Sigmoid colon (tissue), 7 donors: ENCODE data around the gene DIO3. TPM values are rescaled to one million over a fixed set of nuclear protein-coding genes. Genes with fewer than 3 reads are reported as not detected.

Experiments
- DNase-seq: peaks from one replicate; pipeline ENCODE4 v3.0.0-alpha.2; 2019
- H3K27ac ChIP-seq, 4 donors: fragments of 200-600 bp; sonication (generic); one replicate each; pipeline ENCODE4 v1.5.1; 2016 to 2019; ENCODE audit warnings: mild to moderate bottlenecking in 1 of 4
- H3K27me3 ChIP-seq, 3 donors: fragments of 200-600 bp; sonication (generic); one replicate each; pipeline ENCODE4 v1.5.1; 2019; ENCODE audit warnings: mild to moderate bottlenecking in 1 of 3
- H3K36me3 ChIP-seq, 4 donors: fragments of 200-600 bp; sonication (generic); one replicate each; pipeline ENCODE4 v1.5.1; 2016 to 2019
- H3K4me1 ChIP-seq, 4 donors: fragments of 200-600 bp; sonication (generic); one replicate each; pipeline ENCODE4 v1.5.1; 2017 to 2019
- H3K4me3 ChIP-seq, 4 donors: fragments of 200-600 bp; sonication (generic); one replicate each; pipeline ENCODE4 v1.5.1; 2017 to 2019; ENCODE audit warnings: mild to moderate bottlenecking in 2 of 4, moderate library complexity in 1 of 4
- H3K9me3 ChIP-seq, 4 donors: fragments of 200-600 bp in 3 of 4; sonication (generic) in 3 of 4; one replicate each; pipeline versions ENCODE4 v1.5.1 to v1.6.1; 2013 to 2019
- EP300 ChIP-seq, 4 donors: sonication (generic); formaldehyde crosslinking; IDR thresholded peaks; one replicate each; pipeline ENCODE4 v1.6.1; 2017; ENCODE audit warnings: antibody characterized with exemption in 4 of 4
- POLR2A ChIP-seq, 2 donors: fragments of 450-650 bp; IDR thresholded peaks; one replicate each; pipeline ENCODE4 v1.6.1; 2016; ENCODE audit warnings: antibody characterized with exemption in 2 of 2, mild to moderate bottlenecking in 2 of 2, moderate library complexity in 2 of 2
- POLR2AphosphoS5 ChIP-seq, 4 donors: sonication (generic); formaldehyde crosslinking; IDR thresholded peaks; one replicate each; pipeline ENCODE4 v1.6.1; 2017; ENCODE audit warnings: antibody characterized with exemption in 4 of 4
- WGBS, 2 donors: extraction: QIAGEN DNeasy Blood & Tissue Kit; methylation state at CpG; one replicate each; pipeline ENCODE4 v1.1.7; 2013; 5-methylcytosine and 5-hydroxymethylcytosine counted together
- intact Hi-C: fragments of 100-400 bp; cut with DNase I; formaldehyde crosslinking; loops from one replicate; pipeline ENCODE4 v1.15.1; 2023
- polyA plus RNA-seq, 3 donors: library from polyadenylated mRNA; stranded (reverse); fragments of 200-250 nt; gene quantifications; one replicate each; pipeline ENCODE4 v1.2.3, GENCODE V29; 2013
- total RNA-seq, 4 donors: library from RNA; depleted of rRNA; stranded (reverse); fragments of >200 nt; gene quantifications; one replicate each; pipeline ENCODE4 v1.1.0, GENCODE V29; 2016
- TF ChIP-seq, protein P1 (sequence below), 4 experiments: fragments of 450-650 bp in 3 of 4; fragments of 200-600 bp in 1 of 4; IDR thresholded peaks; one replicate each; pipeline ENCODE4 v1.5.1; 2016 to 2019; ENCODE audit warnings: antibody characterized with exemption in 4 of 4, mild to moderate bottlenecking in 3 of 4, moderate library complexity in 2 of 4
- donor health status: healthy with polysubstance abuse.
- donor health status: Bipolar disorder and iron deficiency.
- donor health status: healthy.

Gene DIO3
- total and polyA plus RNA-seq, 7 donors = 0.23 to 6.0 (median 2.4) TPM

DNA sequence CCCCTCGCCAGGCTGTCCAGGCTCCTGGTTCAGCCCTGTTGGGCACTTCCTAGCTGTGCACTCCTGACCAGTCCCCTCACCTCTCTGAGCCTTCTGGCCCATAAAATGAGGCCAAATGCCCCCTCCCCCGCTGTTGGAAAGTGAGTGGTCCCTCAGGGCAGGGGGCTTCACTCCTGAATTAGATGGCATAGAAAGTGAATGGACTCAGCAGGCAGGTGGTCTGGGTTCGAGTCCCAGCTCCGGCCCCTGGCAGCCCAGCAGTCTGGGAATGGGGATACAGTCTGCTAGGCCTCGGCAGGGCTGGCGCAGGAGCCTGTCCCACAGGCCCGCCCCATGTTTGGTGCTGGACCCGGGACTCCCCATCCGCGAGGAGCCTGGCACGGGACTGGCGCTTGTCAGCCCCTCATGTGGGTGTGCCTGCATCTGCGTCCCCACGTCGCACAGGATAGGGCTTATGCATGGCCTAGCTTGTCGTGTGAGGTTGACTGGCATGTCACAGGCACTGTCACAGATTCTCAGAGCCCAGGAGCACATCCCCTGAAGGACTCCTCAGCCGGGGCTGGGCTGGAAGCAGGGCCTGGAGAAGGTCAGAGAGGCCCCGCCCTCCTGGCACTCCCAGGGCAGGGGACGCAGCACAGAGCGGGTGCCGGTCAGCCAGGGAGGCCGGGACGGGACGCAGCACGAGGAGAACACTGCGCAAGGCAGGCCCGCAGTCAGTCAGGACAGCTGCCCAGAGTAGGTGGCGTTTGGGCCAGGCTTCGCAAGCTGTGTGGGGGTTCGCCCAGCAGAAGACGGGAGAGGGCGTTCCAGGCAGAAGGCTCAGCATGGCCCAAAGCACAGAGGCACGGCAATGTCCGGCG, 40.5 kb downstream of the DIO3 start:
- Histone ChIP-seq H3K27ac (no peak overlapping the region), H3K27me3 (peaks cover 0 to 7% (median 0%) of the 10 kb centered on the region in 3 donors), H3K9me3 (no peaks in the 10 kb centered on the region), H3K36me3 (no peaks in the 10 kb centered on the region), H3K4me1 (no peaks in the 10 kb centered on the region), H3K4me3 (no peak overlapping the region)
- 83 to 90% methylated on average over 35 of the region's 35 CpGs for WGBS, 2 donors
- TF ChIP-seq POLR2A (IDR thresholded peaks at IDR 0.05) (no peak), POLR2AphosphoS5 (IDR thresholded peaks at IDR 0.05) (no peak), EP300 (IDR thresholded peaks at IDR 0.05) (no peak)
- TF ChIP-seq, protein P1, sequence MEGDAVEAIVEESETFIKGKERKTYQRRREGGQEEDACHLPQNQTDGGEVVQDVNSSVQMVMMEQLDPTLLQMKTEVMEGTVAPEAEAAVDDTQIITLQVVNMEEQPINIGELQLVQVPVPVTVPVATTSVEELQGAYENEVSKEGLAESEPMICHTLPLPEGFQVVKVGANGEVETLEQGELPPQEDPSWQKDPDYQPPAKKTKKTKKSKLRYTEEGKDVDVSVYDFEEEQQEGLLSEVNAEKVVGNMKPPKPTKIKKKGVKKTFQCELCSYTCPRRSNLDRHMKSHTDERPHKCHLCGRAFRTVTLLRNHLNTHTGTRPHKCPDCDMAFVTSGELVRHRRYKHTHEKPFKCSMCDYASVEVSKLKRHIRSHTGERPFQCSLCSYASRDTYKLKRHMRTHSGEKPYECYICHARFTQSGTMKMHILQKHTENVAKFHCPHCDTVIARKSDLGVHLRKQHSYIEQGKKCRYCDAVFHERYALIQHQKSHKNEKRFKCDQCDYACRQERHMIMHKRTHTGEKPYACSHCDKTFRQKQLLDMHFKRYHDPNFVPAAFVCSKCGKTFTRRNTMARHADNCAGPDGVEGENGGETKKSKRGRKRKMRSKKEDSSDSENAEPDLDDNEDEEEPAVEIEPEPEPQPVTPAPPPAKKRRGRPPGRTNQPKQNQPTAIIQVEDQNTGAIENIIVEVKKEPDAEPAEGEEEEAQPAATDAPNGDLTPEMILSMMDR (IDR thresholded peaks at IDR 0.05) = no peak
- intact Hi-C loops = no loop called here
- no peak for DNase-seq

DNA sequence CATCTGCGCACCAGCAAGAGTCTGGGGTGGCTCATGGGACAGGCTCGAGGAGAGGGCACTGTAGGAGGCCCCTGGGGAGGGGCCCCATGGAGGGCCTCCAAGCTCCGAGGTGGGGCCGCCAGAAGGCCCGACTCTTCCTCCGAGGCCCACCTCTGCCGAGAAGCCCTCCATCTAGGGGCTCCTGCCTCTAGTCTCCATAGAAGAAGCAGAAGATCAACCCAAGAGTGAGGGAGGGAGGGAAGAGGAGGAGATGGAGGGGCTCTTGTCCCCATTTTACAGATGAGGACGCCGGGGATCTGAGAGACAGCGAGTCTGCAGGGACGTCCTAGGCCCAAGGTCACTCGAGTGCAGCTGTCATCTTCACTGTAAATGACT, 41.2 kb downstream of the DIO3 start:
- Histone ChIP-seq H3K9me3 (no peaks in the 10 kb centered on the region), H3K4me3 (no peak overlapping the region), H3K27ac (no peak overlapping the region), H3K4me1 (no peaks in the 10 kb centered on the region), H3K36me3 (no peaks in the 10 kb centered on the region), H3K27me3 (peaks cover 0 to 7% (median 0%) of the 10 kb centered on the region in 3 donors)
- 91% methylated on average over 12 of the region's 12 CpGs for WGBS, 2 donors
- intact Hi-C loops = no loop called here
- no peak for TF ChIP-seq EP300 (IDR thresholded peaks at IDR 0.05)
- TF ChIP-seq POLR2AphosphoS5 (IDR thresholded peaks at IDR 0.05) = no peak
- no peak for TF ChIP-seq POLR2A (IDR thresholded peaks at IDR 0.05)
- DNase-seq = no peak

DNA sequence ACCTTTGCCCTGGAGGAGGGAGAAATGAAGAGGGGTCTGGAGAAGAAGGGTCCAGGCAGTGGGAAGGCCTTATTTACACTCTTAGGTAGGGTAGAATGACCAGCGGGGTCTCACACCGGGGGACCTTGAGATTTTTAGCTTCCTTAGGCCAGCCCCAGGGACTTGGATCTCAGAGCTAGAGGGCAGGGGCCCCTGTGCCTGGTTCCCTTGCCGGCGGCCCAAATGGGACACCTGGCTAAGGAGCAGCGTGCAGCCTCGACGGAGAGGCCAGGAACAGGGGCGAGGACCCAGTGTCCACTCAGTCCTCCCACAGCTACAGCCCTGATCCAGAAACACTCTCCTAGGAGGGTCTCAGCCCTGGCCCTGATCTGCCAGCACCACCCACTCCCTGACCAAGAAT, 41.8 kb downstream of the DIO3 start:
- Histone ChIP-seq H3K4me3 (no peak overlapping the region), H3K4me1 (no peaks in the 10 kb centered on the region), H3K36me3 (no peaks in the 10 kb centered on the region), H3K9me3 (no peaks in the 10 kb centered on the region), H3K27ac (no peak overlapping the region), H3K27me3 (peaks cover 0 to 9% (median 0%) of the 10 kb centered on the region in 3 donors)
- no peak for TF ChIP-seq EP300 (IDR thresholded peaks at IDR 0.05)
- no peak for TF ChIP-seq POLR2A (IDR thresholded peaks at IDR 0.05)
- no peak for TF ChIP-seq POLR2AphosphoS5 (IDR thresholded peaks at IDR 0.05)
- TF ChIP-seq, protein P1 (IDR thresholded peaks at IDR 0.05) = no peak
- intact Hi-C loops = no loop called here
- DNase-seq = no peak
- 93% methylated on average over 8 of the region's 8 CpGs for WGBS, 2 donors

DNA sequence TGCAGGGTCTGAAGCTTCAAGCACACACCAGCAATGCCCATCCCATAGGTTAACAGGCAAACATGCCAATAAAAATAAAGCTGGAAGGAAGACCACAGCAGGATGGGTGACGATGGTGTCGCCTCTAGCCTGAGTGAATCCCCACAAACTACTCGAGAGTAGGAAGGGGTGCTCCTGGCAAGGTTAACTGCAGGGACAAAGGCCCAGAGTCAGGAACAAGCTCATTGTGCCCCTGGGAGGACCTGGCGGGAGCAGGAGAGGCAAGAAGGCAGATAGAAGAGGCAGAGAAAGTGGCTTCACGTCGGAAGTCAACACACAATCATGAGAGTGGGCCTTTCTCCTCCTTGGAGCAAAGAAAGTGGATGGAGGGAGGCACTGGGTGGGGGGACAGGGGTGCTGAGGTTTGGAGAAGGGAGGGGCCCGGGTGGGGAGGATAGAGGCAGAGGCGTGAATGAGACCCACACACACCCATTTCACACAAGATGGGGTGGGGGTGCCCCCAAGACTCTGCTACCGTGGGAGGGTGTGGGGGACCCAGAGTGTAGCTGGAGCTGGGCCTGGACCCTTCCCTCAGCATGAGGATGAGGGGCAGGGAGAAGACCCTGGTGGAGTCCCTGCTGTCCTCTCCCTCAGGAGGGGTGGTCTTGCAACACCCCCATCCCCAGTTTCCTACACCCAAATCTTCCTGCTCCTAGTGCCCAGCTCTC, 43.1 kb downstream of the DIO3 start:
- DNase-seq = no peak
- H3K9me3 ChIP-seq = no peaks in the 10 kb centered on the region
- peaks cover 0 to 12% (median 0%) of the 10 kb centered on the region in 3 donors for H3K27me3 ChIP-seq
- TF ChIP-seq, protein P1 (IDR thresholded peaks at IDR 0.05) = no peak
- TF ChIP-seq POLR2A (IDR thresholded peaks at IDR 0.05) (no peak), EP300 (IDR thresholded peaks at IDR 0.05) (no peak), POLR2AphosphoS5 (IDR thresholded peaks at IDR 0.05) (no peak)
- no peak overlapping the region for H3K27ac ChIP-seq
- no peaks in the 10 kb centered on the region for H3K4me1 ChIP-seq
- no peak overlapping the region for H3K4me3 ChIP-seq
- intact Hi-C loops = no loop called here
- no peaks in the 10 kb centered on the region for H3K36me3 ChIP-seq
- 73 to 90% methylated on average over 9 of the region's 9 CpGs for WGBS, 2 donors
